Bronchial epithelial cell (primary cell): ENCODE data around the gene FADS2. TPM values are rescaled to one million over a fixed set of nuclear protein-coding genes. Genes with fewer than 3 reads are reported as not detected.

Experiments used
- DNase-seq: peaks from one replicate; pipeline ENCODE4 v3.0.0-alpha.2; 2010; ENCODE audit warnings: low read depth
- FAIRE-seq: peaks from 2 replicates; lab custom pipeline; 2011; peaks lifted over from hg19 to GRCh38; lab: Jason Lieb, UNC
- H3K27me3 ChIP-seq: 2 replicates; pipeline ENCODE4 v1.5.1; 2011; ENCODE audit warnings: low read length; ENCODE audit not compliant: control insufficient read depth, insufficient read depth
- H3K36me3 ChIP-seq: 2 replicates; pipeline ENCODE4 v1.5.1; 2011; ENCODE audit warnings: low read length; ENCODE audit not compliant: control insufficient read depth, insufficient read depth
- H3K4me3 ChIP-seq: 2 replicates; pipeline ENCODE4 v1.5.1; 2011; ENCODE audit warnings: mild to moderate bottlenecking, low read depth, low read length, control low read depth
- total RNA-seq: library from RNA; depleted of rRNA; stranded (reverse); fragments of >200 nt; gene quantifications from 2 replicates; pipeline ENCODE4 v1.2.1, GENCODE V29; 2014
- TF ChIP-seq, protein P1 (sequence below): IDR thresholded peaks from 2 replicates; pipeline ENCODE4 v1.5.1; 2011; ENCODE audit warnings: mild to moderate bottlenecking, moderate library complexity, low read length, control low read depth, inconsistent platforms; ENCODE audit not compliant: insufficient read depth, severe bottlenecking

The FADS2 gene
- total RNA-seq, 1 donor from 2014 or later: 34.2 TPM

DNA sequence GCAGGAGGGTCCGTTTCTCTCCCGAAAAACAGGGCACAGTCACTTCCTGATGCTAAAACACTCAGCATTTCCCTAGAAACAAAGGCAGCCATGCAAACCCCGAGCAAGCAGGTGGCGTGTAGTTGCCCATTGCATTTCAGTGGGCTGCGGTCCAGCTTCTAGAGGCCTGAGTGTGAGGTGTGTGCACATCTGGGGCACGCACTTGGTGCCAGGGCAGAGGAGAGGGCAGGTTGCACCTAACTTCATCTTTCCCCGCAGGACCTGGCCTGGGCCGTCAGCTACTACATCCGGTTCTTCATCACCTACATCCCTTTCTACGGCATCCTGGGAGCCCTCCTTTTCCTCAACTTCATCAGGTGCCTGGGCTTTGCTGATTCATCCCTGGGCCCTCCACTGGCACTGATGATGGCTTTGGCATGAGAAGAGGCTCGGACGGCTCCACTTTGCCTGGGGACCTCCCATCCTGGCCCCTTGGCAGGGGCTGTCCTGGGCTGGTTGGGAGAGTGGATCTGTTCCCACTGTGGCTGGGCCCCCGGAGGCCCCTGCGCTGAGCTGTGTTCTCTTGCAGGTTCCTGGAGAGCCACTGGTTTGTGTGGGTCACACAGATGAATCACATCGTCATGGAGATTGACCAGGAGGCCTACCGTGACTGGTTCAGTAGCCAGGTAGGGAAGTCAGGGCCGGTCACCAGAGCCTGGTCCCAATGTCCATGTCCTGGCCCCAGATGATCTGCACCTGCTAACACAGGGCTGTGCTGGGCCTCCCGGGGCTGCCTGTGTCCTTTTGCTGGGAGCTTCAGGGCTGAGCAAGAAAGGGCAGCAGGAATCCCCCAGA lies 34.8 kb downstream of the FADS2 start:
- H3K27me3 ChIP-seq: no peaks in the 10 kb centered on the region
- no peak for DNase-seq
- TF ChIP-seq, protein P1, sequence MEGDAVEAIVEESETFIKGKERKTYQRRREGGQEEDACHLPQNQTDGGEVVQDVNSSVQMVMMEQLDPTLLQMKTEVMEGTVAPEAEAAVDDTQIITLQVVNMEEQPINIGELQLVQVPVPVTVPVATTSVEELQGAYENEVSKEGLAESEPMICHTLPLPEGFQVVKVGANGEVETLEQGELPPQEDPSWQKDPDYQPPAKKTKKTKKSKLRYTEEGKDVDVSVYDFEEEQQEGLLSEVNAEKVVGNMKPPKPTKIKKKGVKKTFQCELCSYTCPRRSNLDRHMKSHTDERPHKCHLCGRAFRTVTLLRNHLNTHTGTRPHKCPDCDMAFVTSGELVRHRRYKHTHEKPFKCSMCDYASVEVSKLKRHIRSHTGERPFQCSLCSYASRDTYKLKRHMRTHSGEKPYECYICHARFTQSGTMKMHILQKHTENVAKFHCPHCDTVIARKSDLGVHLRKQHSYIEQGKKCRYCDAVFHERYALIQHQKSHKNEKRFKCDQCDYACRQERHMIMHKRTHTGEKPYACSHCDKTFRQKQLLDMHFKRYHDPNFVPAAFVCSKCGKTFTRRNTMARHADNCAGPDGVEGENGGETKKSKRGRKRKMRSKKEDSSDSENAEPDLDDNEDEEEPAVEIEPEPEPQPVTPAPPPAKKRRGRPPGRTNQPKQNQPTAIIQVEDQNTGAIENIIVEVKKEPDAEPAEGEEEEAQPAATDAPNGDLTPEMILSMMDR: no peak
- H3K4me3 ChIP-seq: no peak overlapping the region
- peaks cover 21% of the 10 kb centered on the region for H3K36me3 ChIP-seq
- no peak for FAIRE-seq

DNA sequence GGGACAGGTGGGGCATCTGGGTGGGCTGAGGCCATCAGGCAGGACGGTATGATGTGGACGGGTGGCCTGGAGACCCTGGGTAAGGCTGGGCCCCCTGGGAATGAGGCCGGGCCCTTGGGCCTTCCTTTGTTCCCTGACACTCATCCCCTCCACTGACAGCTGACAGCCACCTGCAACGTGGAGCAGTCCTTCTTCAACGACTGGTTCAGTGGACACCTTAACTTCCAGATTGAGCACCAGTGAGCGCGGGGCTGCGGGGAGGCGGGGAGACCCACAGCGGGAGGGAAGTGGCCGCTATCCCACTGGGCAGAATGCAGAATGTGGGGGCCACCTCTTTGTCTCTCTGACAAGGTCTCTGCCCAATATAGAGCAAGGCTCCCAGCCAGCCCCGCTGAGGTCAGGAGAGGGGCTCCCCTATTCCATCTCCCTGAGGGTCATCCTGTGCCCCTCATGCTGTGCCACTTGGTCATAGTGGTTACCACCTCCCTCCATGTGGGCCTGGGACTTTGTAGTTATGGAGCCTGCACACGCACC lies 35.5 kb downstream of the FADS2 start:
- Histone ChIP-seq H3K27me3 (no peaks in the 10 kb centered on the region), H3K4me3 (no peak overlapping the region), H3K36me3 (peaks cover 21% of the 10 kb centered on the region)
- TF ChIP-seq, protein P1: no peak
- FAIRE-seq (no peak), DNase-seq (no peak)

DNA sequence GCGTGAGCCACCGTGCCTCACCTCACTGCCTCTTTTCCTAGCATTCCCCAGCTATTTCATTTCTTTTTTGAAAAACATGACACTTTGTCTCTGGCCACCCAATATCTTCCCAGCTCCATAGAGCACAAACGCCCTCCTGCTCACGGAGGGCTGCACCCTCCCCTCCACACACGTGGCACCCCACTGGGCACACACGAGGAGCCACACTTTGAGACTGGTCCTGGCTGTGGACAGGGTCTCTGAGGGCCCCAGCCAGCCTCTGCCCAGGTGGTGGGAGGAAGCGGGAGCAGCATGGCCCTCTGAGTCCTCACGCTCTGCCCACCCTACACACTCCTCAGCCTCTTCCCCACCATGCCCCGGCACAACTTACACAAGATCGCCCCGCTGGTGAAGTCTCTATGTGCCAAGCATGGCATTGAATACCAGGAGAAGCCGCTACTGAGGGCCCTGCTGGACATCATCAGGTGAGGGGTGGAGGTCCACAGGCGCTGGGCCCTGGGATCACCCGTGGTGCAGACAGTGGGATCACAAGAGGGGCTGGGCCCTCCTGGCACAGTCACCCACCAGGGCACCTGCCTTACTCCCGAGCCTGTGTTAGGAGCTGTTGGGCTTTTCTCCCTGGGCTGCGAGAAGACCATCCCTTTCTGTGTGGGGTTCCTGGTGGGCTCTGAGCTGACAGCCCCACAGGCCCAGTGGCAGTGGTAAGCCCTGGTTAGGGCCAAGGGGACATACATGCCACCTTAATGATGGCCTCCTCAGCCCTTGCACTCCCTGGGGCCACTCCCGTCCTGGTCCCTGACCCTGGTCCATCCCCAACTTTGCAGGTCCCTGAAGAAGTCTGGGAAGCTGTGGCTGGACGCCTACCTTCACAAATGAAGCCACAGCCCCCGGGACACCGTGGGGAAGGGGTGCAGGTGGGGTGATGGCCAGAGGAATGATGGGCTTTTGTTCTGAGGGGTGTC lies 37.0 kb downstream of the FADS2 start:
- peaks cover 20% of the 10 kb centered on the region for H3K36me3 ChIP-seq
- no peaks in the 10 kb centered on the region for H3K27me3 ChIP-seq
- DNase-seq (no peak), FAIRE-seq (no peak)
- TF ChIP-seq, protein P1: no peak
- H3K4me3 ChIP-seq: no peak overlapping the region

DNA sequence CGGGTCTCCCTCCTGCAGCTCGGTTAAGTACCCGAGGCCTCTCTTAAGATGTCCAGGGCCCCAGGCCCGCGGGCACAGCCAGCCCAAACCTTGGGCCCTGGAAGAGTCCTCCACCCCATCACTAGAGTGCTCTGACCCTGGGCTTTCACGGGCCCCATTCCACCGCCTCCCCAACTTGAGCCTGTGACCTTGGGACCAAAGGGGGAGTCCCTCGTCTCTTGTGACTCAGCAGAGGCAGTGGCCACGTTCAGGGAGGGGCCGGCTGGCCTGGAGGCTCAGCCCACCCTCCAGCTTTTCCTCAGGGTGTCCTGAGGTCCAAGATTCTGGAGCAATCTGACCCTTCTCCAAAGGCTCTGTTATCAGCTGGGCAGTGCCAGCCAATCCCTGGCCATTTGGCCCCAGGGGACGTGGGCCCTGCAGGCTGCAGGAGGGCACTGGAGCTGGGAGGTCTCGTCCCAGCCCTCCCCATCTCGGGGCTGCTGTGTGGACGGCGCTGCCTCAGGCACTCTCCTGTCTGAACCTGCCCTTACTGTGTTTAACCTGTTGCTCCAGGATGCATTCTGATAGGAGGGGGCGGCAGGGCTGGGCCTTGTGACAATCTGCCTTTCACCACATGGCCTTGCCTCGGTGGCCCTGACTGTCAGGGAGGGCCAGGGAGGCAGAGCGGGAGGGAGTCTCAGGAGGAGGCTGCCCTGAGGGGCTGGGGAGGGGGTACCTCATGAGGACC lies 38.3 kb downstream of the FADS2 start:
- DNase-seq (peak; percentile 36), FAIRE-seq (no peak)
- peaks cover 15% of the 10 kb centered on the region for H3K36me3 ChIP-seq
- H3K4me3 ChIP-seq: no peak overlapping the region
- TF ChIP-seq, protein P1: no peak
- no peaks in the 10 kb centered on the region for H3K27me3 ChIP-seq

DNA sequence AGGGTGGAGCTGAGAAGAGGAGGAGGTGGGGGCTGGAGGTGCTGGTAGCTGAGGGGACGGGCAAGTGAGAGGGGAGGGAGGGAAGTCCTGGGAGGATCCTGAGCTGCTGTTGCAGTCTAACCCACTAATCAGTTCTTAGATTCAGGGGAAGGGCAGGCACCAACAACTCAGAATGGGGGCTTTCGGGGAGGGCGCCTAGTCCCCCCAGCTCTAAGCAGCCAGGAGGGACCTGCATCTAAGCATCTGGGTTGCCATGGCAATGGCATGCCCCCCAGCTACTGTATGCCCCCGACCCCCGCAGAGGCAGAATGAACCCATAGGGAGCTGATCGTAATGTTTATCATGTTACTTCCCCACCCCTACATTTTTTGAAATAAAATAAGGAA lies 38.9 kb downstream of the FADS2 start:
- DNase-seq: no peak
- H3K36me3 ChIP-seq: peaks cover 12% of the 10 kb centered on the region
- no peak for FAIRE-seq
- no peak overlapping the region for H3K4me3 ChIP-seq
- TF ChIP-seq, protein P1: no peak
- H3K27me3 ChIP-seq: no peaks in the 10 kb centered on the region
